GM19351 (cell line): ENCODE data around the gene KIRREL2.
"Not testable (repeated sequence)": the region's sequence is repeated elsewhere in the genome, so short reads cannot be mapped to it uniquely, and the experiment has no call there.

Source experiments
- ATAC-seq: cut with Tn5 transposase; IDR thresholded peaks from one replicate; pipeline ENCODE4 v1.9.1; 2021; ENCODE audit warnings: mild to moderate bottlenecking, moderate library complexity; ENCODE audit not compliant: unreplicated experiment

KIRREL2 gene

GRCh38 chr19:35895911-35896642 lies 39.4 kb downstream of the KIRREL2 start:
- ATAC-seq: no peak

GRCh38 chr19:35896643-35897040 lies 39.9 kb downstream of the KIRREL2 start:
- ATAC-seq: no peak

GRCh38 chr19:35897706-35898451 lies 41.2 kb downstream of the KIRREL2 start:
- no peak for ATAC-seq

- ATAC-seq: no peak
Measured at GRCh38 chr19:35898499-35898809, 41.7 kb downstream of the KIRREL2 start.

- peak; percentile 48 for ATAC-seq
Measured at GRCh38 chr19:35899547-35900214, 43.0 kb downstream of the KIRREL2 start.

- no peak for ATAC-seq
Measured at GRCh38 chr19:35901055-35901644, 44.4 kb downstream of the KIRREL2 start.

- ATAC-seq: no peak
Measured at GRCh38 chr19:35901854-35902661, 45.3 kb downstream of the KIRREL2 start, which contains the start of gene HCST. Gene HCST (plus strand): TSS chr19:35902529. CDS start chr19:35902594, 65 bp downstream.

- ATAC-seq: no peak
Measured at GRCh38 chr19:35902870-35903475, 46.3 kb downstream of the KIRREL2 start.

GRCh38 chr19:35903550-35904179 lies 47.0 kb downstream of the KIRREL2 start:
- peak; percentile 38 for ATAC-seq

- ATAC-seq: no peak
Measured at GRCh38 chr19:35904311-35905068, 47.8 kb downstream of the KIRREL2 start.

- ATAC-seq: no peak
Measured at GRCh38 chr19:35905178-35905727, 48.5 kb downstream of the KIRREL2 start.

GRCh38 chr19:35907377-35907745 lies 50.6 kb downstream of the KIRREL2 start:
- no peak for ATAC-seq

GRCh38 chr19:35908010-35908441 lies 51.3 kb downstream of the KIRREL2 start, which contains the start of gene TYROBP:
Gene TYROBP (minus strand): TSS chr19:35908295. CDS start chr19:35908228, 67 bp downstream.
- ATAC-seq: no peak

GRCh38 chr19:35908973-35909683 lies 52.4 kb downstream of the KIRREL2 start:
- no peak for ATAC-seq

GRCh38 chr19:35909684-35910035 lies 52.9 kb downstream of the KIRREL2 start:
- no peak for ATAC-seq

GRCh38 chr19:35910355-35910754 lies 53.6 kb downstream of the KIRREL2 start:
- not testable (repeated sequence) for ATAC-seq

- ATAC-seq: no peak
Measured at GRCh38 chr19:35911173-35911572, 54.5 kb downstream of the KIRREL2 start.

GRCh38 chr19:35911790-35912189 lies 55.1 kb downstream of the KIRREL2 start:
- no peak for ATAC-seq
